OCI-M2 (cell line): ENCODE measurements around the gene UBE2H.

Source experiments
- DNase-seq: peaks from one replicate; lab custom pipeline; 2025; ENCODE audit not compliant: unreplicated experiment; lab: John Stamatoyannopoulos, UW

UBE2H gene

DNA sequence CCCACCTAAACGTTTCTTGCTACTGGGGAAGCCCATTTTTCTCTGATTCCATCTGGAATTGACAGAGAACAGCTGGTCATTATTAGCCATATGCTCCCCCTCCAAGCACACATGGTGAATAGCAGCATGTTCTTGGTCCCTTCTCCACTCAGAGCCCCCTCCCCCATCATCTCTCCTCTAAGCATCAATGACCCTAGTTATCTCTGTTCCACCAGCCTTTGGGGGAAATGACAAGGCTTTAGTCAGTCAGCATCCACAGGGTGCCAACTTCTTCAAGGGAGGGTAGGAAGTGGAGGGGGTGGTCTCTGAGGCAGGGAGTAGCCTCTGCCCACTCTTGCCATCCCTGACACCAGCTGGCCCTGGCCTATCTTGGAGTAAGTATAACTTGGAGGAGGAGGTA, 163.1 kb downstream of the UBE2H start:
- no peak for DNase-seq

DNA sequence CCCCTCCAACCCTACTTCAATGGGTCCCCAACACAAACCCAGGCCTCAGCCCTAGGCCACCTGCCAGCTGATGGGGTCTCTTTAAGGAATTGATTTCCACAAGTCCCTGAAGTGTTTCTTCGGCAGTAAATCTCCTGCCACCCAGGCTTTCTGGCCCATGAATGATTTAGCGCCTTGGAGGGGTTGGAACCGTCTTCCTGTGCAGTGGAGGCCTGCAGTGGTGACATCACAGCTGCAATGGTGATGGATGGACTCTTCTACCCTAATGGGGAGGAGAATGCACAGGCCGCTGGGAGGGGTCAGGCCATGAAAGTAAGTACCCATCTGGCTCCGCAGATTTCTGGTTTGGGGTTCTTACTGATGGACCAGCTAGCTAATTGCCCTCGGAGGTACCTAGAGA, 163.8 kb downstream of the UBE2H start:
- DNase-seq: no peak

DNA sequence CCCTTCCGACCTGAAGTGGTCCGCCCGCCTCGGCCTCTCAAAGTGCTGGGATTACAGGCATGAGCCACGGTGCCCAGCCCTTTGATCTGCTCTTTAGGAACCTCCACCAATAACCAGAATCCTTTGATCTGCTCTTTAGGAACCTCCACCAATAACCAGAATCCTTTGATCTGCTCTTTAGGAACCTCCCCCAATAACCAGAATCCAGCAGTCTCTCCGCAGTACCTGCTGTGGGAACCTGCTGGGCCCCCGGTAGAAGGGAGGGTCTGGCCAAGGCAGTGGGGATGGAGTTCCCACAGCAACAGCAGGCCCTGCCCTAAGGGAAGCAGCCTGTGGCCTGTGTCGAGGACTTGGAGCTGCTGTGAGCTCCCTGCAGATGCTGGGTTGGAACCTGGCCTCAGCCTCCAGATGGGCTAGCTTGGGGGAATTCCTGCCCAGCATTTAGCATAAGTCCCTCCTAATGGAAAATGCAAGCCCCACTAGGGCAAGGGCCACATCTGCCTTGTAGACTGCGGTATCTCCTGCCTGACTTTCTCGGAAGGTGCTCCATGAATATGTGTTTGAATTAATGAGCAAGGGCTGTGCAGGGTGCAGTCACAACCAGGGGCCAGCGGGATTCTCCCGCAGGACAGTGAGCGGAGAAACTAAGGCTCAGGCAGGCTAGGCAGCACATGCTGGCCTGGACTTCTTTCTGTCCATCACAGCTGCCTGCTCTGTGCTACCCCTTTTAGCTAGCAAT, 165.8 kb downstream of the UBE2H start:
- DNase-seq: no peak

DNA sequence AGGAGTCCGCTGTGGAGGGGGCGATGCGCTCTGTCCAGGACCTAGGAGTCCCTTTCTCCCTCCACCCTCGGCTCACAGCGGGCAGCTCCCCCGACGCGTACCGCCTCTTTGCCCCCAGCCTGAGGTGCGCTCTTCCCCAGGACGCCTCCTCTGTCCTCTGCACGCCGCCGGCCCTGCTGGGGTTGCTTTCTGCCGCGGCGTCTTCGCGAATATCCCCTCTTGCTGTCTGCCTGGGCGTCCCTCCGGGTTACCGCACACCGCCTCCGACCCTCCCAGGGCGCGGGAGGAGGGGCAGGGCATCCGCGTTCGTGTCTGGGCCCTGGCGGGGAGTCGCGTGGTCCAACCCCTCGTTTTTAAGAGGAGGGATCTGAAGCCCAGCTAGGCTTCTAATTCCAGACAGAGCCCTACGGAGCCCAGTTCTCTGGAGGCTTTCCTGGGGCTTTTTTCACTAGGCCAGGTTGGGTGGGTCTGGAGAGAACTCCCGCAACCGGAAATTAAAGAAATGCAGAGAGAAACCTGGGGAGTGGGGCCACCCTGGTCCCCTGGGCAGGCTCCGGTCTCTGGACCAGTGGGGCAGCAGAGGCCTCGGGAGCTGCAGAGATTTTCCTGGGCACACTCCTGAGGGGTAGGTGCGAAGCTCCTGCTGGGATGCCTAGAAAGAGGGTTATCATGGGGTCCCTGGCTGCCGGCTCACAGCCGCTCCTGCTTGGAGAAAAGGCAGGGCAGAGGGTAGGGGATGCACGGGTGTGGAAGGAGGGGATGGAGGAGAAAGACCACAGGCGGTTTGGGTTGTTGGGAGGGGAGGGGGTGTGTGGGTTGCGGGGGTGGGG, 166.9 kb downstream of the UBE2H start:
- DNase-seq: no peak

DNA sequence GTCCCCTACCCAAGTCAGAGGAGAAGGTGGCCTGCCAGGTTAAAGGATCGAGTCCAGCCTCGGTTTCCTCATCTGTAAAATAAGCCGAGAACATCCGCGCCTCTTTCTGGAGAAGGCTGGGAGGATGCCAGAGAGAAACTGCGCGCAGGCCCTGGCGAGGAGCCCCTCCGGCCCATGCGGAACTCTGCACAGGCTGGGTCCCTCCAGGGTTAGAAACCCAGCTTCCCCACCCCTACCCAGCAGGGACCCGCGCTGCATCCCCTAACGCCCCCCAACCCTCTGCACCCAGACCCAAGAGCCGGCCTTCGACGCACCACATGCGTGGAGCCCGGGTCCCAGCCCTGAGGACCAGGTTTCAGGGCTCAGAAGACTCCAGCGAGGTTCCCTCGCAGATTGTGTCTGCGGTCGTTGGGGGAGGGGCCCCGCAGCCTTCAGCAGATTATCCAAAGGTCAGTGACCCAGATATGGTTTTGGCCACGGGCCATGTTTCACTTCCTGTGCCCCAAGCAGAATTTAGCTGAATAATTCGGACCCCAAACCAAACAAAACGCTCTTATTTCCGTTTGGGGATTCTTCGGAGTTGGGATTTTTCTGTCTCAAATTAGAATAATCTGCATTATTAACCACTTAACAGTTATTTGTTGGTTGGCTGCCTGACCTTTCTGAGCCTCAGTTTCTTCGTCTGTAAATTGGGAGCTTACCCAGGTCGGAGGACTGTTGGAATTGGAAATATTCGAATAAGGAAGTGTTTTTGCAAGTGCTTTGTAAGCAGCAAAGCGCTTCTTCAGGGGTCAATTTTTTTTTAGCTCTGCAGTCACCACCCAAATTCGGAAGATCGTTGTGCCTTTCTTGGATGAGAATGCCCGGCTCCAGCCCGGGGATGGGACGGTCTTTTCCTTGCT, 167.7 kb downstream of the UBE2H start:
- no peak for DNase-seq

DNA sequence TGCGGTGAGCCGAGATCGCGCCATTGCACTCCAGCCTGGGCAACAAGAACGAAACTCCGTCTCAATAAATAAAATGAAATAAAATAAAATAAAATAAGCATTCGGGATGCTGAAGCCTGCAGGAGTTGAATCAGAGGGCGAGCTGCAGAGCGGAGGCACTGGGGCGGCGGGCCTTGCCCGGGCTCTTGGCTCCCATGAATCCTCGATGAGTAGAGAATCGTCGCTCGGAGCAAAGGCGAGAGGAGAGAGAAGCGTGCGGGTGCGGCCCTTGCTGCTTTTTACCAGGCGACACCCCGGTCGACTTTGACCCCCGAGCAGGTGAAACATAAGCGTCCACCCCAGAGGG, 168.3 kb downstream of the UBE2H start:
- no peak for DNase-seq

DNA sequence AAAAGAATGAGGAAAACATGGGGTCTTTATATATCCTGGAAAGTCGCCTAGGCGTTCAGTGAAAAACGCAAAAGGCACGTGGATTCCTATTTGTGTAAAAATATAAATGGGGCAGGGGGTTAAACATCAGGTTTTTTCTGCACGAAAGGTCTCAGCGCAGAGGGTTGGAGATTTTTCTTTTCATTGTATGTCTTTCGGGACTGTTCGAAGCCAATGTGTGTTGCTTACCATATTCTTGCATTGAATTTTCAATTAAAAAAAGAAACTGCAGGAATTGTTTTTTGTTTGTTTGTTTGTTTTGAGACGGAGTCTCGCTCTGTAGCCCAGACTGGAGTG, 169.2 kb downstream of the UBE2H start:
- no peak for DNase-seq

DNA sequence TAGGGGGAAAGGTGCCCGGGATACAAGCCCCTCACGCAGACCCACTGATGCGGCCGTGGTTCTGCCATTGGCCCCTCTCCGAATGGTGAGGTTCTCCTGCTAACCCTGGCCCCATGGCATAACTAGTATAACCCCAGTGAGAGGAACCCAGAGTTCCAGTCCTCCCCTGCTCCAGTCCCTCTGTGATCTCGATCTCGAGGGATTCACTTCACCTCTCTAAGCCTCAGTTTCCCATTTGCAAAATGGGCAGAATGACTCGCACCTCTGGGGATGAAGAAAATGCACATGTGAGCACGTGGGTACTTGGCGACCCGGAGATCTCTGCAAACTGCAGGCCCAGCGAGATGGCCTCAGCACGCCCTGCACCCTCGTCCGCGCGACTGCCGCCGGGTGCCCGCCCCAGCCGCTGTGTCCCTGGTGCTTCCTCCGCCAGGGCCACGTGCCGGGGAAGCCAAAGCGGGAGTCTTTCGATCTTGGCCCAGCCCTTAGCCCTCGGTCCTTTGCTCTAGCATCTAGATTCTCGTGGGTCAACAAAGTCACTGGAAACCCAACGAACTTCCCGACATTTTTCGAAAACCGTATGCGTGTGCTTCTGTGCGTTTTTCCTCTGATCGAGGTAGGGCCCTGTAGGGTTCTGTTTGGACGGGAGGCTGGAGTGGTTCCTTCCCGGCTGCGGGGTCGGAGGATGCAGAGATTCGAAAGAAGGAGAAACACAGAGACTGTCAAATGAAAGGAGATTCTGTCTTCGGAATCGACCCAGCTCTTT, 169.8 kb downstream of the UBE2H start:
- DNase-seq: no peak

DNA sequence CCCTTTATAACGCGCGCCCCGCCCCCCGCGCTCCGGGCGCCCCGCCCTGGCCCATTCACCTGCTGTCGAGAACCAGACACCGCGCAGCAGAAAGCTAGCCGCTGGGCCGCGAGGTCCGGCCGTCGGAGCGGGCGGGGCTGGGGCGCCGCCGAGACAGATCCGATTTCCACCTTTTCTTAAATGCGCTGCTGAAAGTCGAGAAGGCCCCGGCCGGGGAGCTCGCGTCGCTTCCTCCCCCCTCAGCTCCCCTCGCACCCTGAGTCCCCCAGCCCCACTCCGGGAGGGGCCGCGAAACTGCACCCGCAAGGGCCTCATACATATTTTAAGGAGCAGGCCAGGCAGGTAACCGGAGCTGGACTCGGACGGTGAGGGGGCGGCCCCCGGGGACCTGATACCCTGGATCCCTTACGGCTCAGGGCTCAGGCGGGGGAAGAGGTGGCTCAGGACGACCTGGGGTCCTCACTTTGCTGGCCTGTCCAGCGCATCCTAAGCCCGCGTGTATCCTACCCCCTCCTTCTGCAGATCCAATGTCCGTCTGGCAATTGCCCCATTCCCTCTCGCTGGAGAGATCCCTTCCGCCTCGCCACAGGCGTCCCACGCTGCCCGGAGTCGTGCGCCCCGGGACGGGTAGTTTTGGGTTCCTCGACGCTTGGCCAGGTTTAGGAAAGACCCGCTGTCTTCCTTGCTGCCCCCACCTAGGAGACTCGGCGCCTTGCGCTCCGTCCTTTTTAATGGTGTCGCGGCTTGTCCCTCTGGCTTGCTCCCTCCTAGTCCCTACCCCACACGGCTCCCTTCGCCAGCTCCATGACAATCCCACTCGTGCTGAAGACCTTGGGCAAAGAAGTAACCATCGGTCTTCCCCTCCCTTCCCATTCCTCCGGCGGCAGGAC, 170.6 kb downstream of the UBE2H start:
- DNase-seq: no peak

DNA sequence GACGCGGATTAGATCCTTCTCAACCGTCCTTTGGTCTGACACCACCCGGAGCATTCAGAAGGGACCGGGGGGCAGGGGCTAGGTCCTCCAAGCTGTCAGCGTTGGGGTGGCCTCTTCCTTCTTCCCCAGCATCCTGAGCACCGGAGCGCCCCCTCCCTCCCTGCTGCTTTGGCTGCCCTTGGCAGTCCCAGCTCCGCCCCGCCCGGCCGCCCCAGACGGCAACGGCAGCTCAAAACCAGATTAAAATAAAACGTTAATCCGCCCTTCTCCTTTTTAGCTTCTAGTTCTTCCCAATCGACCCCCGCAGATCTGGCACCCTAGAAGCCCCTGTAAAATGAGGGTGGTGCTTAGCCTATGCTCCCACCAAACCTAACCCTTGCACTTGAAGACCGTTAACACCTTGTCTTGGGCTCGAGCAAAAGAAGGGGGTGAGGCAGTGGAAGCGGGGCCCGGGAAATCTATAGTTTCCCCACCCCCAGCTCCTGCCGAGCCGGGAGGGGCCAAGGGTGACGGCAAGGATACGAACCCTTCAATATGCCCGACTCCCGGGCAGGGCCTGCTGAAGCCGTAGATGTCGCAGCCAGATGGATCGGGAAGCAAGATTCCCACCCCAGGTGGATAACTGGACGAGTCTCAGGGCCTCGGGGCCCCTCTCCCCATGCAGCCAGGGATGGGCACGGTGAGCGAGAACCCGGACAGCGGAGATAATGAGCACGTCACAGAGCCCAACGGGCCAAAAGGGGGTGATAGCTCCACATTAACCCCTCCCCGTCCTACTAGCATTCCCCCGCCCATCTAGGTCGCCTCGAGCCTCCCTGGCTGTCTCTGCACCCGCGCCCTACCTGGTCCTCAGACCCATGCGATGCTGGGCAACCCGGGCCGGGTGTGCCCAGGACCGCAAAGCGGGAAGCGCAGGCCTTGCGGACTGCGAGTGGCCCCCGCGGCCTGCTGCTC, 171.5 kb downstream of the UBE2H start:
- no peak for DNase-seq
